DOHH2 (cell line): ENCODE results near the gene WDR77.

Source experiments
- H3F3A ChIP-seq: fragments of 200-600 bp; sonication (generic), shearing (Covaris generic); 2 replicates; pipeline ENCODE4 v1.6.0; 2016; ENCODE audit warnings: antibody characterized with exemption, mild to moderate bottlenecking; ENCODE audit not compliant: control insufficient read depth, insufficient read depth
- H3K27ac ChIP-seq: fragments of 200-600 bp; sonication (generic); 2 replicates; pipeline ENCODE4 v1.5.1; 2014; ENCODE audit warnings: low read depth, mild to moderate bottlenecking, low read length, moderate library complexity
- H3K27me3 ChIP-seq: fragments of 200-600 bp; sonication (generic); 2 replicates; pipeline ENCODE4 v1.6.1; 2014; ENCODE audit warnings: mild to moderate bottlenecking, low read length, mixed read lengths; ENCODE audit not compliant: control insufficient read depth
- H3K36me3 ChIP-seq: fragments of 200-600 bp; sonication (generic); 2 replicates; pipeline ENCODE4 v1.6.1; 2014; ENCODE audit warnings: mild to moderate bottlenecking, low read length, moderate library complexity, mixed read lengths; ENCODE audit not compliant: control insufficient read depth
- H3K4me1 ChIP-seq: fragments of 200-600 bp; sonication (generic); 2 replicates; pipeline ENCODE4 v1.6.1; 2014; ENCODE audit warnings: mild to moderate bottlenecking, low read length, mixed read lengths; ENCODE audit not compliant: control insufficient read depth
- H3K4me2 ChIP-seq: fragments of 200-600 bp; sonication (generic); 2 replicates; pipeline ENCODE4 v1.6.0; 2014; ENCODE audit warnings: mild to moderate bottlenecking, low read length, moderate library complexity
- H3K4me3 ChIP-seq: fragments of 200-600 bp; sonication (generic); 2 replicates; pipeline ENCODE4 v1.5.1; 2014; ENCODE audit warnings: mild to moderate bottlenecking, low read length, mixed read lengths
- H3K79me2 ChIP-seq: fragments of 200-600 bp; sonication (generic); 2 replicates; pipeline ENCODE4 v1.6.1; 2014; ENCODE audit warnings: mild to moderate bottlenecking, low read length, mixed read lengths; ENCODE audit not compliant: control insufficient read depth
- H3K9me2 ChIP-seq: fragments of 200-600 bp; sonication (generic); replicated peaks from 2 replicates; pipeline ENCODE4 v1.6.1; 2014; ENCODE audit warnings: mild to moderate bottlenecking, low read length, mixed read lengths; ENCODE audit not compliant: control insufficient read depth
- H3K9me3 ChIP-seq: fragments of 200-600 bp; sonication (generic); 2 replicates; pipeline ENCODE4 v1.6.1; 2014; ENCODE audit warnings: antibody characterized with exemption, low read length, mixed read lengths; ENCODE audit not compliant: control insufficient read depth, insufficient read depth
- H4K20me1 ChIP-seq: fragments of 200-600 bp; sonication (generic); 2 replicates; pipeline ENCODE4 v1.6.0; 2014; ENCODE audit warnings: low read depth, mild to moderate bottlenecking, antibody characterized with exemption, low read length, moderate library complexity; ENCODE audit not compliant: control insufficient read depth, insufficient read depth
- EZH2phosphoT487 ChIP-seq: fragments of 200-600 bp; sonication (generic); IDR thresholded peaks from 2 replicates; pipeline ENCODE4 v1.6.1; 2017; ENCODE audit warnings: borderline replicate concordance, mild to moderate bottlenecking, antibody characterized with exemption, low read length, moderate library complexity, mixed read lengths
- TF ChIP-seq, protein P1 (sequence below): fragments of 200-600 bp; sonication (generic); IDR thresholded peaks from one replicate; pipeline ENCODE4 v1.5.1; 2014; ENCODE audit warnings: antibody characterized with exemption, mild to moderate bottlenecking, low read depth, low read length; ENCODE audit not compliant: poor library complexity, severe bottlenecking

WDR77 gene

DNA sequence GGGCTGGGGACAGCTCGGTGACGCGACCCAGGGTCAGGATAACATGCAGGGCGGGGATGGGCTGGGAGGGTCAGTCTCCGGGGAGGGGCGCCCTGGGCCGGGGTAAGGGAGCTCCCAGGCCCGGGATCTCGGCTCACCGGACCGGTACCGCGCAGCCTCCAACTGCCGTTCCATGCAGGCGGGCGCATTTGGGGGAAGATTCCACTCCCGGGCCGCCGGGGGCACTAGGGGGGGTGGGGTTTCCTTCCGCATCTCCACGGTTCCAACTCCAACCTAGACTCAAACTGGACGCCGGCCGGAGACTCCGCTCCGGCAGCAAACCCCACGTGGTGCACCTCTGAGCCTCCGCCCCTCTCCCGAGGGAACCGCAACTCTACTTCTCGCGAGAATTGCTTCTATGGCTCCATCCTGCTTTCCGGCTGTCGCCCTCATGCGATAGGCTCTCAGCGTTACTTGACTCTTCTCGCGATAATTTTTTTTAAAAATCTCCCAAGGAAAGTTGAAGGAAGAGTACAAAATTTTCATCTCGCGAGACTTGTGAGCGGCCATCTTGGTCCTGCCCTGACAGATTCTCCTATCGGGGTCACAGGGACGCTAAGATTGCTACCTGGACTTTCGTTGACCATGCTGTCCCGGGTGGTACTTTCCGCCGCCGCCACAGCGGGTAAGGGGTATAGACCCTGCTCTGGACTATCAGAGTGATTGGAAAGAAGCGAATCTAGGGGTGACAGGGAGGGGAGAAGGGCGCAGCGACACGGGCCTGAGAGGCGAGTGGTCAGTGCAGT lies at the start of gene WDR77, which contains the start of gene ATP5PB:
Gene WDR77 (minus strand): TSS at position 339 of the 785 bp plus-strand sequence. CDS start 87 bp downstream, at position 252.
Gene ATP5PB (plus strand): TSS at position 547 of the 785 bp plus-strand sequence. CDS start 78 bp downstream, at position 625.
- Histone ChIP-seq H4K20me1 (peaks cover 9% of the 10 kb centered on the region; the same call in 1 of the 2 replicates), H3K4me1 (peaks cover 44% of the 10 kb centered on the region), H3K27me3 (no peaks in the 10 kb centered on the region), H3K4me2 (peak within 1 kb of the TSS; percentile 77), H3K4me3 (peak within 1 kb of the TSS; percentile 88), H3F3A (peaks cover 3% of the 10 kb centered on the region; the same call in 1 of the 2 replicates), H3K27ac (peak within 1 kb of the TSS; percentile 53), H3K9me3 (no peaks in the 10 kb centered on the region), H3K79me2 (peaks cover 92% of the 10 kb centered on the region), H3K36me3 (peaks cover 83% of the 10 kb centered on the region), H3K9me2 (no peaks in the 10 kb centered on the region)
- TF ChIP-seq, protein P1, sequence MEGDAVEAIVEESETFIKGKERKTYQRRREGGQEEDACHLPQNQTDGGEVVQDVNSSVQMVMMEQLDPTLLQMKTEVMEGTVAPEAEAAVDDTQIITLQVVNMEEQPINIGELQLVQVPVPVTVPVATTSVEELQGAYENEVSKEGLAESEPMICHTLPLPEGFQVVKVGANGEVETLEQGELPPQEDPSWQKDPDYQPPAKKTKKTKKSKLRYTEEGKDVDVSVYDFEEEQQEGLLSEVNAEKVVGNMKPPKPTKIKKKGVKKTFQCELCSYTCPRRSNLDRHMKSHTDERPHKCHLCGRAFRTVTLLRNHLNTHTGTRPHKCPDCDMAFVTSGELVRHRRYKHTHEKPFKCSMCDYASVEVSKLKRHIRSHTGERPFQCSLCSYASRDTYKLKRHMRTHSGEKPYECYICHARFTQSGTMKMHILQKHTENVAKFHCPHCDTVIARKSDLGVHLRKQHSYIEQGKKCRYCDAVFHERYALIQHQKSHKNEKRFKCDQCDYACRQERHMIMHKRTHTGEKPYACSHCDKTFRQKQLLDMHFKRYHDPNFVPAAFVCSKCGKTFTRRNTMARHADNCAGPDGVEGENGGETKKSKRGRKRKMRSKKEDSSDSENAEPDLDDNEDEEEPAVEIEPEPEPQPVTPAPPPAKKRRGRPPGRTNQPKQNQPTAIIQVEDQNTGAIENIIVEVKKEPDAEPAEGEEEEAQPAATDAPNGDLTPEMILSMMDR = no peak
- TF ChIP-seq EZH2phosphoT487 = no peak

DNA sequence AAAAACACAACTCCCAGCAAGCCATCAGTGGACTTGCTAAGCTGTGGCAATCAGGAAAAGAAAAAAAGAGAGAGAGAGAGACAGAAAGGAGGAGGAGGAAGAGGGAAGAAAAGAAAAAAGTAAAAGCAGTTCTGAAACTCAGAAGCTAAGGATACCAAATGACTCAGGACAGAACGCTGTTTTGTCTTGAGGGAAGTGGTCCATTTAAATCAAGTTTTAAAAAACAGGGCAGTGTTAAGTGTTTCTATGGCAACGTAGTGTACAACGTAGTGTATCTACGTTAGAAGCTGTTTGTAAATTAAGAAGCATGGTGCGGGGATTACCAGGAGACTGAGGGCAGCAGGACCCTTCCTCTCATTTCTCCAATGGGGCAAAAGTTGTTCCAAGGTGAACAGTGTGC lies 48.5 kb upstream of the WDR77 start:
- Histone ChIP-seq H3K36me3 (no peaks in the 10 kb centered on the region), H3K9me3 (no peaks in the 10 kb centered on the region), H4K20me1 (no peaks in the 10 kb centered on the region), H3K4me2 (no peak overlapping the region), H3F3A (no peaks in the 10 kb centered on the region), H3K79me2 (no peaks in the 10 kb centered on the region), H3K4me3 (no peak overlapping the region), H3K9me2 (no peaks in the 10 kb centered on the region), H3K27ac (no peak overlapping the region), H3K4me1 (peaks cover 6% of the 10 kb centered on the region; the same call in 1 of the 2 replicates), H3K27me3 (no peaks in the 10 kb centered on the region)
- no peak for TF ChIP-seq EZH2phosphoT487
- TF ChIP-seq, protein P1 = no peak

DNA sequence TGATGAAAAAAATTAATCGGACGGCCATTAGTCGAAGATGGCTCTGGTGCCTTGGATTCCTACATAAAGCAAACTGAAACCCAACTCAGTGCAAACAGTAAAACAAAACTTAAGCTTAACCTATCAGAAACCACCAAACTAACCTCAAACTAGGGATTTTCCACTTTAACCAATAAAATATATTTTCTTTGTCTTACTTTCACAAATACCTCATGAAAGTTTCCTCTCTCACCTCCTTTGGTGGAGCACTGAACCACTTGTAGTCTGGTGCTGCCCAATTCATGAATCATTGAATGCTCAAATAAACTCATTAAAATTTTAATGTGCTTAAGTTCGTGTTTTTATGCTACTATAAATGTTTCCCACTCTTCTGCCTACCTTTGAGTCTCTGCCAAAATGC lies 47.3 kb upstream of the WDR77 start:
- H3K4me2 ChIP-seq = no peak overlapping the region
- no peak for TF ChIP-seq EZH2phosphoT487
- TF ChIP-seq, protein P1 = no peak
- no peaks in the 10 kb centered on the region for H3K36me3 ChIP-seq
- no peaks in the 10 kb centered on the region for H3K9me2 ChIP-seq
- H3K27me3 ChIP-seq = no peaks in the 10 kb centered on the region
- H3K4me3 ChIP-seq = no peak overlapping the region
- no peaks in the 10 kb centered on the region for H4K20me1 ChIP-seq
- no peaks in the 10 kb centered on the region for H3K9me3 ChIP-seq
- H3K27ac ChIP-seq = no peak overlapping the region
- H3F3A ChIP-seq = no peaks in the 10 kb centered on the region
- no peaks in the 10 kb centered on the region for H3K79me2 ChIP-seq
- H3K4me1 ChIP-seq = peaks cover 6% of the 10 kb centered on the region; the same call in 1 of the 2 replicates
